ENCODE data around the gene MYT1. TPM values are rescaled to one million over a fixed set of nuclear protein-coding genes. Genes with fewer than 3 reads are reported as not detected.

MYT1 gene
- total and polyA plus RNA-seq, 2 of the 13 experiments (the other 11 are each of a cell fraction or from before 2014, with no cell fraction given): 0.58 to 2.5 TPM

GRCh38 chr20:64119301-64119680 lies 45.0 kb upstream of the MYT1 start (continued):
- TF ChIP-seq ZBTB10 (CRISPR knock-in tag; IDR thresholded peaks at IDR 0.05; ENCODE audit: borderline replicate concordance) (no peak), GFI1 (CRISPR knock-in tag; IDR thresholded peaks at IDR 0.05; ENCODE audit: borderline replicate concordance) (no peak)

- intact Hi-C loops (cut with micrococcal nuclease; ENCODE audit: unreplicated experiment): loop anchor here (1.0 to 2.0 kb wide), 3 partner anchors 17 to 139 kb away; partner anchors contain the start of gene PRPF6
- Histone ChIP-seq H3K36me3 (replicated peaks in 1 of 2; ENCODE audit: control insufficient read depth in 1 of 2, insufficient read depth in 2 of 2, low read length in 2 of 2) (no peaks in the 10 kb centered on the region), H3K9me3 (ENCODE audit: low read length) (no peaks in the 10 kb centered on the region), H3K9ac (ENCODE audit: insufficient read depth, low read depth, low read length) (no peak overlapping the region), H3K4me2 (ENCODE audit: low read depth, low read length) (peak overlapping the region; percentile 38), H3K79me2 (ENCODE audit: insufficient read depth, low read length) (no peaks in the 10 kb centered on the region), H3K4me3 (replicated peaks in 1 of 3; ENCODE audit: insufficient read depth in 1 of 3, low read depth in 2 of 3, low read length in 3 of 3) (0 out of 6 replicates have a peak overlapping the region, but pooled peaks of 1 of the 3 experiments have one; percentile 8), H4K20me1 (ENCODE audit: insufficient read depth, low read length) (no peaks in the 10 kb centered on the region), H3K4me1 (ENCODE audit: insufficient read depth, low read length) (peaks cover 11% of the 10 kb centered on the region), H2AFZ (ENCODE audit: low read length) (no peak overlapping the region), H3K27me3 (ENCODE audit: control insufficient read depth in 1 of 2, insufficient read depth in 2 of 2, low read length in 2 of 2) (peaks cover 7 to 34% of the 10 kb centered on the region in 2 experiments), H3K27ac (ENCODE audit: extremely low read length, insufficient read depth, low read length) (no peak overlapping the region)
- no peak for FAIRE-seq
- ChIA-PET POLR2A (interaction anchor here (1.0 to 1.3 kb wide), 4 partner anchors 11 to 163 kb away, joined by 3 to 8 read pairs (median 4); partner anchors contain the start of gene C20orf204), CTCF (ENCODE audit: low intra/inter-chr PET ratio, low total read pairs) (interaction anchor here (1.5 to 2.5 kb wide), 4 partner anchors 18 to 139 kb away, joined by 7 to 21 read pairs (median 12); partner anchors contain the start of genes LKAAEAR1 and PRPF6)
- WGBS (ENCODE audit: low lambda C conversion rate): 32% methylated on average over 10 of the region's 14 CpGs
- in situ Hi-C loops (cut with HindIII; ENCODE audit: extremely low pct_ligation_motif_present, low pct_unique_long_range_greater_than_20kb): loop anchor here (5.0 kb wide), 1 partner anchor 38 kb away; the partner anchor contains the start of genes LKAAEAR1 and OPRL1
- peak; percentile 37 for ATAC-seq
- no peak for DNase-seq (ENCODE audit: low spot score)
- BruUV-seq (replicated peaks): no TSS peak
- TF ChIP-seq ZMYM3 (CRISPR knock-in tag; IDR thresholded peaks at IDR 0.05): peak; percentile 90
- no peak for TF ChIP-seq ATF5 (CRISPR knock-in tag; IDR thresholded peaks at IDR 0.05; ENCODE audit: low read depth)
- 0 out of 2 replicates have a peak, but pooled peaks have one; percentile 5 for TF ChIP-seq ARNT2 (CRISPR knock-in tag; IDR thresholded peaks at IDR 0.05; ENCODE audit: low read depth)
- peak; percentile 21 for TF ChIP-seq ZNF883 (CRISPR knock-in tag; IDR thresholded peaks at IDR 0.05; ENCODE audit: not compliant biosample characterization)
- no peak for TF ChIP-seq ZNF317 (CRISPR knock-in tag; IDR thresholded peaks at IDR 0.05)
- peak; percentile 57 for TF ChIP-seq ZNF687 (CRISPR knock-in tag; IDR thresholded peaks at IDR 0.05)
Observed at GRCh38 chr20:64119681-64120341, 44.4 kb upstream of the MYT1 start.

Data from HepG2 (cell line).